GM12878 (cell line): ENCODE results near the gene KRTAP10-9. TPM values are rescaled to one million over a fixed set of nuclear protein-coding genes. Genes with fewer than 3 reads are reported as not detected.

Source experiments
- CREB1 ChIP-seq: IDR thresholded peaks from 2 replicates; pipeline ENCODE4 v1.6.1; 2012; ENCODE audit warnings: low read depth, mild to moderate bottlenecking, inconsistent platforms
- ESRRA ChIP-seq: IDR thresholded peaks from 2 replicates; pipeline ENCODE4 v1.6.1; 2012; ENCODE audit warnings: mild to moderate bottlenecking, low read length, improper control_type of control experiment
- EZH2 ChIP-seq: IDR thresholded peaks from 2 replicates; pipeline ENCODE4 v1.6.1; 2012; ENCODE audit warnings: low read depth, mild to moderate bottlenecking, control low read depth, inconsistent platforms, low read length, borderline replicate concordance; ENCODE audit not compliant: control insufficient read depth
- HCFC1 ChIP-seq: fragments of 150-350 bp; IDR thresholded peaks from 2 replicates; pipeline ENCODE4 v1.6.1; 2014; ENCODE audit warnings: low read length
- MTA2 ChIP-seq: fragments of 450-650 bp; IDR thresholded peaks from 2 replicates; pipeline ENCODE4 v1.6.1; 2016; ENCODE audit warnings: low read depth, mild to moderate bottlenecking, moderate library complexity
- NR2C1 ChIP-seq: fragments of 450-650 bp; IDR thresholded peaks from 2 replicates; pipeline ENCODE4 v1.6.1; 2017; ENCODE audit warnings: antibody characterized with exemption, mild to moderate bottlenecking, moderate library complexity
- NR2C2 ChIP-seq: IDR thresholded peaks from 2 replicates; pipeline ENCODE4 v1.6.1; 2011; ENCODE audit warnings: borderline replicate concordance, low read depth; ENCODE audit not compliant: control insufficient read depth, insufficient read length
- PAX5 ChIP-seq: IDR thresholded peaks from 2 replicates; pipeline ENCODE4 v1.6.1; 2011; ENCODE audit warnings: low read depth, low read length, borderline replicate concordance
- TARDBP ChIP-seq: IDR thresholded peaks from 2 replicates; pipeline ENCODE4 v1.6.1; 2016; ENCODE audit warnings: borderline replicate concordance
- ZBED1 ChIP-seq: IDR thresholded peaks from 2 replicates; pipeline ENCODE4 v1.6.1; 2016; ENCODE audit warnings: borderline replicate concordance
- ZNF207 ChIP-seq: fragments of 450-650 bp; IDR thresholded peaks from 2 replicates; pipeline ENCODE4 v1.6.1; 2014; ENCODE audit warnings: antibody characterized with exemption, mild to moderate bottlenecking, borderline replicate concordance
- polyA plus RNA-seq, 11 experiments: library from polyadenylated mRNA; depleted of rRNA in 4 of 11; unstranded in 6 of 11; stranded (reverse) in 5 of 11; fragments of >200 nt; fragmentation: Nextera tagmentation in 4 of 11; fragmentation: Illumina TruSeq in 1 of 11; extraction: Ambion mirVana in 4 of 11; extraction: Trizol in 1 of 11; gene quantifications; 1 replicate in 1 of 11; 2 replicates in 10 of 11; pipeline versions ENCODE4 v1.2.1 to v1.2.3, GENCODE V29; 2011 to 2016; ENCODE audit warnings: inconsistent platforms in 2 of 11, missing spikeins in 2 of 11, low read depth in 1 of 11
- total RNA-seq, 4 experiments: library from RNA; depleted of rRNA in 3 of 4; stranded (reverse); fragments of >200 nt in 3 of 4; fragmentation: Illumina TruSeq in 1 of 4; extraction: Trizol in 1 of 4; gene quantifications; 2 replicates each; pipeline versions ENCODE4 v1.2.1 to v1.2.3, GENCODE V29; 2013 to 2021
- TF ChIP-seq, protein P1 (sequence below): fragments of 450-650 bp; IDR thresholded peaks from 2 replicates; pipeline ENCODE4 v1.6.1; 2016; ENCODE audit warnings: mild to moderate bottlenecking
- TF ChIP-seq, protein P2 (sequence below): IDR thresholded peaks from 2 replicates; pipeline ENCODE4 v1.6.1; 2012; ENCODE audit warnings: low read length, inconsistent platforms
- TF ChIP-seq, protein P3 (sequence below): fragments of 450-650 bp; IDR thresholded peaks from 2 replicates; pipeline ENCODE4 v1.6.1; 2014; ENCODE audit warnings: mild to moderate bottlenecking

The KRTAP10-9 gene
- total and polyA plus RNA-seq, 10 of the 15 experiments (the other 5 are each of a cell fraction or from before 2014, with no cell fraction given) = not detected

DNA sequence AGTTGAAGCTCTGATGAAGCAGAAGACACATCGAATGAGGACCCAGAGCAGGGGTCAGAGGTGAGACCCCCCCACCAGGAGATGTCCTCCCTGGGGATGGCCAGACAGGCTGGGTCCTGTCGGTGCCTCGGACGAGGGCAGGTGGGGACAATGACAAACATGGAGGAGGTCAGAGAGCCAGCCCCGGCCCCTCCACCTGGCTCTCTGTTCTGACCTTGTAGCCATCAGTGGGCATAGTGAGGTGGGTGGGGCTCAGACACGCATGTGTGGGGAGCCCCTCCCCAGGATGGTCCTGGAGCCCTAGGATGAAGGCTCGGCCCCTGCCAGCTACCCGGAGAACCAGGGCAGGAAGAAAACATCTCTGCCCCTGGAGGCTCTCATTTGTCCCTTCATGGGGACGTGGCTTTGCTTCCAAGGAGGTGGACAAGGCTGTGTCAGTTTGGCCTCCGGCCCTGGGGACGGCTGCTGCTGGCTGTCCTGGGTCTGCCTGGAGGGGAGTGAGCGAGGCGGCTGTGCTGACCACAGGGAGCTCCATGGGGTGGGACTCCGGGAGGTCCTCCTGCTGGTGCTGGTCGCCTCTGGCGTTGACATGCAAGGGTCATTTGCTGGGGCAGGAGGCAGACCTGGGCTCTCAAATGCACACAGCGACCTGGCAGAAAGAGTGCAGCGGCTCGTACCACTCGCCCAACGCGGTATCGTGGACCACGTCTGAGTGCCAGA is 37.1 kb upstream of the KRTAP10-9 start (continued):
- TF ChIP-seq, protein P1, sequence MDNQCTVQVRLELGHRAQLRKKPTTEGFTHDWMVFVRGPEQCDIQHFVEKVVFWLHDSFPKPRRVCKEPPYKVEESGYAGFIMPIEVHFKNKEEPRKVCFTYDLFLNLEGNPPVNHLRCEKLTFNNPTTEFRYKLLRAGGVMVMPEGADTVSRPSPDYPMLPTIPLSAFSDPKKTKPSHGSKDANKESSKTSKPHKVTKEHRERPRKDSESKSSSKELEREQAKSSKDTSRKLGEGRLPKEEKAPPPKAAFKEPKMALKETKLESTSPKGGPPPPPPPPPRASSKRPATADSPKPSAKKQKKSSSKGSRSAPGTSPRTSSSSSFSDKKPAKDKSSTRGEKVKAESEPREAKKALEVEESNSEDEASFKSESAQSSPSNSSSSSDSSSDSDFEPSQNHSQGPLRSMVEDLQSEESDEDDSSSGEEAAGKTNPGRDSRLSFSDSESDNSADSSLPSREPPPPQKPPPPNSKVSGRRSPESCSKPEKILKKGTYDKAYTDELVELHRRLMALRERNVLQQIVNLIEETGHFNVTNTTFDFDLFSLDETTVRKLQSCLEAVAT = no peak
- TF ChIP-seq NR2C1 (no peak), PAX5 (no peak), EZH2 (no peak), NR2C2 (no peak), HCFC1 (no peak), ZNF207 (no peak), TARDBP (no peak), ZBED1 (no peak), CREB1 (no peak), MTA2 (no peak), ESRRA (no peak)
- TF ChIP-seq, protein P2, sequence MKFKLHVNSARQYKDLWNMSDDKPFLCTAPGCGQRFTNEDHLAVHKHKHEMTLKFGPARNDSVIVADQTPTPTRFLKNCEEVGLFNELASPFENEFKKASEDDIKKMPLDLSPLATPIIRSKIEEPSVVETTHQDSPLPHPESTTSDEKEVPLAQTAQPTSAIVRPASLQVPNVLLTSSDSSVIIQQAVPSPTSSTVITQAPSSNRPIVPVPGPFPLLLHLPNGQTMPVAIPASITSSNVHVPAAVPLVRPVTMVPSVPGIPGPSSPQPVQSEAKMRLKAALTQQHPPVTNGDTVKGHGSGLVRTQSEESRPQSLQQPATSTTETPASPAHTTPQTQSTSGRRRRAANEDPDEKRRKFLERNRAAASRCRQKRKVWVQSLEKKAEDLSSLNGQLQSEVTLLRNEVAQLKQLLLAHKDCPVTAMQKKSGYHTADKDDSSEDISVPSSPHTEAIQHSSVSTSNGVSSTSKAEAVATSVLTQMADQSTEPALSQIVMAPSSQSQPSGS = no peak
- TF ChIP-seq, protein P3, sequence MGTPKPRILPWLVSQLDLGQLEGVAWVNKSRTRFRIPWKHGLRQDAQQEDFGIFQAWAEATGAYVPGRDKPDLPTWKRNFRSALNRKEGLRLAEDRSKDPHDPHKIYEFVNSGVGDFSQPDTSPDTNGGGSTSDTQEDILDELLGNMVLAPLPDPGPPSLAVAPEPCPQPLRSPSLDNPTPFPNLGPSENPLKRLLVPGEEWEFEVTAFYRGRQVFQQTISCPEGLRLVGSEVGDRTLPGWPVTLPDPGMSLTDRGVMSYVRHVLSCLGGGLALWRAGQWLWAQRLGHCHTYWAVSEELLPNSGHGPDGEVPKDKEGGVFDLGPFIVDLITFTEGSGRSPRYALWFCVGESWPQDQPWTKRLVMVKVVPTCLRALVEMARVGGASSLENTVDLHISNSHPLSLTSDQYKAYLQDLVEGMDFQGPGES = no peak
